ENCODE data around the gene COL5A1.
"Not testable (repeated sequence)": the region's sequence is repeated elsewhere in the genome, so short reads cannot be mapped to it uniquely, and the experiment has no call there.

Gene COL5A1

DNA sequence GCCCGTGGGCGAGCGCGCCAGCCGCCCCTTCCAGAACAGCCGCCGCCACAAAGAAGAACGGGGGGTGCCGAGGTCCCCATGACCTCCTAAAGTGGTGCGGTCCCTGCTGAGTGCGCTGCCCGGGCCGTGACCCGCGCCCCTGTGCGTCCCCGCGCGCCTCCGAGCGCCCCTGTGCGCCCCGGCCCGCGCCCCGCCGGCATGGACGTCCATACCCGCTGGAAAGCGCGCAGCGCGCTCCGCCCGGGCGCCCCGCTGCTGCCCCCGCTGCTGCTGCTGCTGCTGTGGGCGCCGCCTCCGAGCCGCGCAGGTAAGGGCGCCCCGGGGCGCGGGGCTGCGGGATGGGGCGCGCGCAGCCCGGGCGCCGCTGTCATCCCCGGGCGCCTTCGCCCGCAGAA lies 384 bp downstream of the COL5A1 start:
- no peak for FAIRE-seq

DNA sequence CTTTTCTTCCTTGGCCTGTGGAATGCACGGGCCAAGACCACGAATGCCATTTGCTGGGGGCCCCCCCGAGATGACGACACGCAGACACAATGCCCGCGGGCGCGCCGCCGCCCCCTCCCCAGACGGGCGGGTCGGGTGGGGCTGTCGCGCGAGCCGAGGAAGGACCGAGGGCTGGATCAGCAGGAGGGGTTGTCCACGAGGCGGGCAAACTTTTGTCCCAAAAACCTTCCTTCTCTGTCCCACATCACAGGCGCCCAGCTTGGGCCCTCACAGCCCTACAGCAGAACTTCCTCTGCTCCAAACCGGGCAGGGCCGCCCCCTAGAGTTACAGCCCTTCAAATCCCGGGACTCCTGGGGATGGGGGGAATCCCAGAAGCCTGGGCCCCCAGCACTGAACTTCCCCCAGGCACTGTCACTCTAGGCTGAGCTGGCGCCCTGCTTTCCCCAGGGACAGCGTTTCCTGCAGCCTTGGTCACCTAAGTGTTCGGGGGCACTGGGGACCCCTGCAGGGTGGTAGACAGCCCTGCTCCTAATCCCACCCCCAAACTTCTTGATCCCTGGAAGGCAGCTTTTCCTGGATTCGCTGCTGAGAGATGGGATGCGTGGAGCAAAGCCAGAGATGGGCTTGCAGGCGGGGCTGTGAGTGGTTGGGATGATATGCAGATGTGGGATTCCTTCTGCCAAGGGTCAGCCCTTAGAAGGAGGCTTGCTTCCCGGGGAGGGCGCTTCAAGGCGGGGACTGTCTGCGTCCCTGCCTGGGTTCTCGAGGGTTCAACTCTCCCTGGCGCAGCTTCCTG lies 980 bp downstream of the COL5A1 start:
- peak; percentile 29 for FAIRE-seq

DNA sequence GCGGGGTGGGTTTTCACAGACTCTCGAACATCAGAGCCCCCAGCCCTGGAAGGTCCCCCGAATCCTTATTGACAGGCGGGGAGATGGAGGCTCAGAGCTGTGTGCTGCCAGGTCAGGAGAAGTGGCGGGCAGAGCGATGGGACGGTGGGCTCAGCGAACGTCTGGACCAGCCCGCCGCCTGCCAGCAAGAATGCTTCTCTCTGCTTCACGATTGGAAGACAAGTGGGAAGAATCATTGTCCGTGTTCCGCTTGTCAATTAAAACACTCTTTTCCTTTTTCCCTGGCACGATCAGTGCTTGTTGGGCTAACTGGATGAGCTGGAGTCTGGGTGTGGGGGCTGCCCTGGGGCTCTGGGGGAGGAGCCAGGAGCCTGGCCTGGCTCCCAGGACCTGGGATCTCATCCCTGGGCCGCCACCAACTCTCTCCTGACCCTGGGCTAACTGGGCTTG lies 1.6 kb downstream of the COL5A1 start:
- no peak for FAIRE-seq

- not testable (repeated sequence) for FAIRE-seq
These were observed 2.8 kb downstream of the COL5A1 start for GRCh38 chr9:134644401-134644724.

- FAIRE-seq, result peak; percentile 94
These were observed 3.4 kb downstream of the COL5A1 start for GRCh38 chr9:134644725-134645606.

- no peak for FAIRE-seq
These were observed 4.2 kb downstream of the COL5A1 start for GRCh38 chr9:134645607-134646365.

- no peak for FAIRE-seq
These were observed 5.9 kb downstream of the COL5A1 start for GRCh38 chr9:134647359-134648080.

- FAIRE-seq, result no peak
These were observed 7.3 kb downstream of the COL5A1 start for GRCh38 chr9:134648701-134649530.

- FAIRE-seq, result no peak
These were observed 9.0 kb downstream of the COL5A1 start for GRCh38 chr9:134650431-134651190.

GRCh38 chr9:134651226-134651905 lies 9.8 kb downstream of the COL5A1 start:
- FAIRE-seq, result no peak

DNA sequence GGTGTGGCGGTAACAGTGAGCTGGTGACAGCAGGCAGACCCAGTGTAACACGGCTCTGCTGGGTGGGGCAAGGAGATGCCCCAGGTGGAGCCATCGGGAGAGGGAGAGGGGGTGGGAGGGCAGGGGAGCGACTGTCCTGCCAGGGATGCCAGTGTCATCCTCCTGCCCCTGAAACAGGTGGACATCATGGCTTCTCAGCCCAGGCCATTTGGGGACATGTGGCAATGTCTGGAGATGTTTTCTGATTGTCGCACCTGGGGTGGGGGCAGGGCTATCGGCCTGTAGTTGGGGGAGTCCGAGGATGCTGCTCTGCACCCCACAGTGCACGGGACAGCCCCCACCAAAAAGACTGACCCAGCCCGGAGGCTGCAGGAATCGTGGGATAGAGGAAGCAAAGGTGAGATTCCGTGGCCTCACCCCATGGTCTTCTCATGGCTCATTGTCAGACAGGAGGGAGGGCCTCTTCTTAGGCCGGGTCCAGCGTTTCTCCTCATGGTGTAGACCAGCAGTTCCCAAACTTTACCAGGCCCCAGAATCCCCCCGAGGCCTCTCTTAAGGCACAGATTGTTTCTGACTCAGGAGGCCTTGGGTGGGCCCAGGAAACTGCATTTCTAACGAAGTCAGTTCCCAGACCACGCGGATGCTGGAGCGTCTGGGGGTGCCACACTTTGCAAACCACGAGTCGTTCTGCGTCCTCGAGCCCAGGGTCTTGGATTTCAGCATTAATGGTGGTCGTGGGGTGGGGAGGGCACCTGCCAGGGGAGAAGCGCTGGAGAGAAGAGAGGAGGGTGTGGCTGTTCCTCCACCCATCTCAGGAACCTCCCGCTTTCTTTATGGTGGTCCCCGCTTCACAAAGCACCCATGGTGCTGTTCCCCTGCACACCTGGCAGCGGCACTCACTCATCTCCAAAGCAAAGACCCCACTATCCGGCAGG lies 11.0 kb downstream of the COL5A1 start:
- FAIRE-seq, result no peak

DNA sequence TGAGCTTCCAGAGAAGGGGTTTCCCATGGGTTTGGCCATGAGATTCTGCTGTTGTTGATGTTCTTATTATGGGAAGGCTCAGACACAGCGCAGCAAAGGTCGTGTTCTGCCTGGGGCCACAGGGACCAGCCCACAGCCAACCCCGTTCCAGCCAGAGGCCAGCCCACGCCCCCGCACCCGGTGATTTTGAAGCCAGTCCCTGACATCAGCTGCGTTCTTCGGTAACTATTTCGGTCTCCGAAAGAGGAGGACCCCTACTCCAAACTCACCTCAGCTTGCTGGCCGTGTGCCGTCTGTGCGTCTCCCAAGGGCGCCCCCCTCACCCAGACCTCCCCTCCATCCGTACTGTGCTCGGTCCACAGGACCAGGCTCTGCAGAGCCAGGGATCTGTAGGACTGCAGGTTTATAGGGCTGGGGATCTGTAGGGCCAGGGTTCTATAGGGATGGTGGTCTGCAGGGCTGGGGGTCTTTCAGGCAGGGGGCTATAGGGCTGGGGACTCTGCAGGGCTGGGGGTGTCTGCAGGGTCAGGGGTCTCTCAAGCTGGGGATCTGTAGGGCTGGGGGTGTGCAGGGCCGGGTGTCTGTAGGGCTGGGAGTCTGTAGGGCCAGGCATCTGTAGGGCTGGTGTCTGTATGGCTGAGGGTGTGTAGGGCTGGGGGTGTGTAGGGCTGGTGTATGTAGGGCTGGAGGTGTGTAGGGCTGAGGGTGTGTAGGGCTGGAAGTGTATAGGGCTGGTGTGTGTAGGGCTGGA lies 11.8 kb downstream of the COL5A1 start:
- FAIRE-seq, result no peak

DNA sequence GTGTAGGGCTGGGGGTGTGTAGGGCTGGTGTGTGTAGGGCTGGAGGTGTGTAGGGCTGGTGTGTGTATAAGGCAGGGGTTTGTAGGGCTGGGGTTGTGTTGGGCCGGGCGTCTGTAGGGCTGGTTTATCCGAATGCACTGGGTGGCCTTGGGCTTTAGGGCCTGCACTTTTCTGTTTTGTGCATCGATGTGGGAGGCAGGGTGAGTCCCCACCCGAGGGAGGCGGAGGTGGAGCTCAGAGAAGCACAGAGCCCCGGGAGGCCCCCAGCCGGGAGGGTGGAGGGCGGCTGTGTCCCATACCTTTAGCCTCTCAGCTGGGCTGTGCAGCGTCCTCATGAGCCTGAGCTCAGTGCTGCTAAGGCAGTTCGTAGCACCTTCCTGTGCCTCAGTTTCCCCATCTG lies 13.5 kb downstream of the COL5A1 start:
- no peak for FAIRE-seq

GRCh38 chr9:134655586-134656333 lies 14.2 kb downstream of the COL5A1 start:
- FAIRE-seq, result no peak

DNA sequence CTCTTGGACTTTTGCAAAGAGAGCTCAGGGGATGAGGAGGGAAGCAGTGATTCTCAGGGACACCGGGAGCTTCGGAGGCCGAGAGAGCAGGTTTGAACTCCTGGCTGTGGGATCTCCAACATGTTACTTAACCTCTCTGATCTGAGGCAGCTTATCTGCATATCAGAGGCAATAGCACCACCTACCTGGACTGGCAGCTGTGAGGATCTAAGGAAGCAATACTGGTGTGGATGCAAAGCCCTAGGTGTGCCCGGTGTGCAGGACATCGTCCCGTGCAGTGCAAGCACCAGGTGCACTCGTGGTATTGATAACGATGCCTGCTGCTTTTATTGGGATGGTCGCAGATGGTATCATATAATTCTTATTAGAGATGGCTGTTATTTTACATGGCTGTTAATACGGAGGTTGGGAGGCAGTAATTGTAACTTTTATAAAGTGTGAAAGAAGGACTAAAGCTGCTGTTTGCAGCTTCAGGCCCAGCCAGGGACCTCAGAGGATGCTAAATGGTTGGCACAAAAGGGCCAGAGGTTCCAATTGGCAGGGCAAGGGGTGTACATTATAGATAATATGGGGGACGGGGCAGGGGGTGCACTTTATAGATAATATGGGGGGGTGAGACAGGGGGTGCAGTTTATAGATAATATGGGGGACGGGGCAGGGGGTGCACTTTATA lies 14.9 kb downstream of the COL5A1 start:
- FAIRE-seq, result no peak

GRCh38 chr9:134657666-134658377 lies 16.2 kb downstream of the COL5A1 start:
- no peak for FAIRE-seq
